HepG2 (cell line): ENCODE data around the gene CA14. TPM values are rescaled to one million over a fixed set of nuclear protein-coding genes. Genes with fewer than 3 reads are reported as not detected.
A peak's percentile ranks its signal among the peaks of the same experiment; 100 is the strongest.

Source experiments
- CAMTA2 ChIP-seq: sonication (generic); formaldehyde crosslinking; IDR thresholded peaks from 2 replicates; pipeline ENCODE4 v1.4.0; 2020; ENCODE audit warnings: mild to moderate bottlenecking, missing genetic modification reagents, borderline replicate concordance
- GLI4 ChIP-seq: sonication (generic); formaldehyde crosslinking; IDR thresholded peaks from 2 replicates; pipeline ENCODE4 v1.5.1; 2020; ENCODE audit warnings: missing genetic modification reagents, mild to moderate bottlenecking, moderate library complexity, borderline replicate concordance
- GZF1 ChIP-seq: sonication (generic); formaldehyde crosslinking; IDR thresholded peaks from 2 replicates; pipeline ENCODE4 v1.5.1; 2020; ENCODE audit warnings: mild to moderate bottlenecking, missing genetic modification reagents
- HNRNPL ChIP-seq: fragments of 200-400 bp; formaldehyde crosslinking; IDR thresholded peaks from 2 replicates; pipeline ENCODE4 v1.6.1; 2017; ENCODE audit warnings: mild to moderate bottlenecking, low read depth, low read length
- HOXA9 ChIP-seq: sonication (generic); formaldehyde crosslinking; IDR thresholded peaks from 2 replicates; pipeline ENCODE4 v1.8.1; 2022; ENCODE audit warnings: missing genetic modification reagents, mild to moderate bottlenecking, moderate library complexity, borderline replicate concordance
- KLF12 ChIP-seq: sonication (generic); formaldehyde crosslinking; IDR thresholded peaks from 2 replicates; pipeline ENCODE4 v1.4.0; 2020; ENCODE audit warnings: missing genetic modification reagents, borderline replicate concordance
- MAFG ChIP-seq: sonication (generic); formaldehyde crosslinking; IDR thresholded peaks from 2 replicates; pipeline ENCODE4 v1.5.1; 2020; ENCODE audit warnings: mild to moderate bottlenecking, missing genetic modification reagents
- MAZ ChIP-seq, 2 experiments: sonication (generic) in 1 of 2; formaldehyde crosslinking in 1 of 2; IDR thresholded peaks; 2 replicates each; pipeline versions ENCODE4 v1.5.0 to v1.6.1; 2012 to 2020; ENCODE audit warnings: low read depth in 2 of 2, mild to moderate bottlenecking in 2 of 2, borderline replicate concordance in 1 of 2, improper control_type of control experiment in 1 of 2, low read length in 1 of 2, missing genetic modification reagents in 1 of 2, moderate library complexity in 1 of 2
- MBNL3 ChIP-seq: fragments of 250-450 bp; sonication (Bioruptor Pico); conservative IDR thresholded peaks from 2 replicates; pipeline ENCODE4 v1.8.0; 2022; ENCODE audit warnings: mild to moderate bottlenecking, inconsistent platforms
- NPAS2 ChIP-seq: sonication (generic); formaldehyde crosslinking; IDR thresholded peaks from 2 replicates; pipeline ENCODE4 v1.8.0; 2022; ENCODE audit warnings: mild to moderate bottlenecking, missing genetic modification reagents, borderline replicate concordance
- NR2C2 ChIP-seq: sonication (generic); formaldehyde crosslinking; IDR thresholded peaks from 2 replicates; pipeline ENCODE4 v1.4.0; 2020; ENCODE audit warnings: missing genetic modification reagents, mild to moderate bottlenecking, moderate library complexity, borderline replicate concordance
- PAF1 ChIP-seq: IDR thresholded peaks from 2 replicates; pipeline ENCODE4 v1.6.1; 2016; ENCODE audit warnings: missing genetic modification reagents, missing compliant biosample characterization
- RARG ChIP-seq: sonication (generic); formaldehyde crosslinking; IDR thresholded peaks from 2 replicates; pipeline ENCODE4 v1.4.0; 2020; ENCODE audit warnings: low read depth, mild to moderate bottlenecking, missing genetic modification reagents
- RFX3 ChIP-seq: IDR thresholded peaks from 2 replicates; pipeline ENCODE4 v1.6.1; 2016; ENCODE audit warnings: missing biosample characterization, missing genetic modification reagents
- TMF1 ChIP-seq: sonication (generic); formaldehyde crosslinking; IDR thresholded peaks from 2 replicates; pipeline ENCODE4 v1.8.1; 2022; ENCODE audit warnings: low read depth, missing genetic modification reagents
- ZNF205 ChIP-seq: IDR thresholded peaks from 2 replicates; pipeline ENCODE4 v1.6.1; 2018; ENCODE audit warnings: missing biosample characterization, missing genetic modification reagents
- ZNF326 ChIP-seq: sonication (generic); formaldehyde crosslinking; IDR thresholded peaks from 2 replicates; pipeline ENCODE4 v1.4.0; 2020; ENCODE audit warnings: missing genetic modification reagents, borderline replicate concordance
- ZNF333 ChIP-seq: sonication (generic); formaldehyde crosslinking; IDR thresholded peaks from 2 replicates; pipeline ENCODE4 v1.4.0; 2020; ENCODE audit warnings: mild to moderate bottlenecking, missing genetic modification reagents, borderline replicate concordance
- ZNF335 ChIP-seq: sonication (generic); formaldehyde crosslinking; IDR thresholded peaks from 2 replicates; pipeline ENCODE4 v1.4.0; 2020; ENCODE audit warnings: missing genetic modification reagents
- ZNF441 ChIP-seq: sonication (generic); formaldehyde crosslinking; IDR thresholded peaks from 2 replicates; pipeline ENCODE4 v1.7.0; 2021; ENCODE audit warnings: missing genetic modification reagents, borderline replicate concordance
- ZNF598 ChIP-seq: sonication (generic); formaldehyde crosslinking; IDR thresholded peaks from 2 replicates; pipeline ENCODE4 v1.5.1; 2020; ENCODE audit warnings: mild to moderate bottlenecking, missing genetic modification reagents, borderline replicate concordance
- ZNF788 ChIP-seq: sonication (generic); formaldehyde crosslinking; IDR thresholded peaks from 2 replicates; pipeline ENCODE4 v1.5.0; 2020; ENCODE audit warnings: mild to moderate bottlenecking, missing genetic modification reagents, borderline replicate concordance
- polyA plus RNA-seq, 8 experiments: library from polyadenylated mRNA; depleted of rRNA in 3 of 8; stranded (reverse) in 7 of 8; unstranded in 1 of 8; fragments of >200 nt; fragmentation: Illumina TruSeq in 4 of 8; extraction: Trizol in 4 of 8; gene quantifications; 2 replicates each; pipeline versions ENCODE4 v1.2.1 to v1.2.3, GENCODE V29; 2011 to 2016; ENCODE audit warnings: low read depth in 4 of 8, missing spikeins in 1 of 8, mixed read lengths in 1 of 8; ENCODE audit not compliant: insufficient read depth in 1 of 8
- total RNA-seq, 5 experiments: library from RNA; depleted of rRNA; stranded (reverse); fragments of >200 nt; fragmentation: Illumina TruSeq; extraction: Trizol; gene quantifications; 2 replicates each; pipeline ENCODE4 v1.2.3, GENCODE V29; 2016; ENCODE audit warnings: low read depth in 1 of 5
- TF ChIP-seq, protein P1 (sequence below): sonication (generic); formaldehyde crosslinking; IDR thresholded peaks from 2 replicates; pipeline ENCODE4 v1.5.0; 2020; ENCODE audit warnings: missing genetic modification reagents
- TF ChIP-seq, protein P2 (sequence below): sonication (generic); formaldehyde crosslinking; IDR thresholded peaks from 2 replicates; pipeline ENCODE4 v1.8.1; 2023; ENCODE audit warnings: mild to moderate bottlenecking, missing genetic modification reagents
- TF ChIP-seq, protein P3 (sequence below): sonication (generic); formaldehyde crosslinking; IDR thresholded peaks from 2 replicates; pipeline ENCODE4 v1.4.0; 2020; ENCODE audit warnings: missing genetic modification reagents
- TF ChIP-seq, protein P4 (sequence below): sonication (generic); formaldehyde crosslinking; IDR thresholded peaks from 2 replicates; pipeline ENCODE4 v1.4.0; 2020; ENCODE audit warnings: missing genetic modification reagents, borderline replicate concordance

The CA14 gene
- total and polyA plus RNA-seq, 2 of the 13 experiments (the other 11 are each of a cell fraction or from before 2014, with no cell fraction given) = 2.4 to 8.5 TPM

DNA sequence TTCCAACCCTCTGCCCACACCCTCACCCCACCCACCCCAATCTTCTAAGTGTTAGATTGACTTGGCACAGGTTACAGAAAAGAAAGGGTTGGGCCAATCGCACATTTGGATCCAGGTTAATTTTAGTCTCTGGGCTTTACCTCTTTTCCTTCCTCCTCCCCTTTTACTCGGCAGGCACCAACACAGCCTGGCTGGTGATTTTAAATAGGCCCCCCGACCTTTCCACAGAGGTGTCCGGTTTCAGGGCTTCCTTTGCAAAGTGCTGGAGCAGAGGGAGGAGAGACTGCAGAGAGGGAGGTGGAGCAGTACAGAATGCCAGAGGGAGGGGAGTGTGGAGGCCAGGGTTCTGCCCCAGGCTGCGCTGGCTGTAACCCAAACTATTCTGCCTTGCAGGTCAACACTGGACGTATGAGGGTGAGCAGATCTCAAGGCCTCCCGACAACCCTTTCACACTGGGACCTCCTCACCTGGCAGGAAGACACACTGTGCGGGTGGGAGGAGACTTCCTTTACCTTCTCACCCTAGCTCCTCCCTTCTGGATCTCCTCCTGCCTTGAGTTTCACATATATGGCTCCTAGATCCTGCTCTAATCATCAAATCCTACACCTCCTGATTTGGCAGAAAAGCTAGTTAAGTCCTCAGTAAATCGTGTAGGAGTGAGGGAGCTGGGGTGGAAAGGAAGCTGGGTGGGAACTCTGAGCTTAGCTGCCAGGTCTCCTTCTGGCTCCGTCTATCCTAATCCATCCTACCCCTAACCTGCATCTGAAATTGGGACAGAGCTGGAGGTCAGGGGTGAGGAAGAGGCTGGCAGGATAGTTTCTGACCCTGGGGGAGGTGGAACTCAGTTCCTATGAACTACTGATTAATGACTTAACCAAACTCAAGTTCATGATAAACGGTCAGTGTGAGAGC, 2.4 kb downstream of the CA14 start (continued):
- no peak for TF ChIP-seq CAMTA2 (CRISPR knock-in tag)
- TF ChIP-seq, protein P1, sequence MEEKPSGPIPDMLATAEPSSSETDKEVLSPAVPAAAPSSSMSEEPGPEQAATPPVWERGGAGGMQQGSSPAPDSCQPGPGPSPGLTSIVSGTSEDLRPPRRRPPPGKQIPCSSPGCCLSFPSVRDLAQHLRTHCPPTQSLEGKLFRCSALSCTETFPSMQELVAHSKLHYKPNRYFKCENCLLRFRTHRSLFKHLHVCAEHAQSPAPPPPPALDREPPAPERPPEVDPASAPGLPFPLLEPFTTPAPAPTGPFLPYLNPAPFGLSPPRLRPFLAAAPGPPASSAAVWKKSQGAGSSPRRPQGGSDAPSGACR (CRISPR knock-in tag) = no peak
- TF ChIP-seq HNRNPL = no peak
- no peak for TF ChIP-seq NR2C2 (CRISPR knock-in tag)
- TF ChIP-seq HOXA9 (CRISPR knock-in tag) = no peak
- TF ChIP-seq PAF1 (CRISPR knock-in tag) = no peak
- no peak for TF ChIP-seq KLF12
- TF ChIP-seq RFX3 = no peak
- peak; percentile 49; the same call in 1 of the 2 replicates for TF ChIP-seq ZNF788 (CRISPR knock-in tag)
- TF ChIP-seq, protein P2, sequence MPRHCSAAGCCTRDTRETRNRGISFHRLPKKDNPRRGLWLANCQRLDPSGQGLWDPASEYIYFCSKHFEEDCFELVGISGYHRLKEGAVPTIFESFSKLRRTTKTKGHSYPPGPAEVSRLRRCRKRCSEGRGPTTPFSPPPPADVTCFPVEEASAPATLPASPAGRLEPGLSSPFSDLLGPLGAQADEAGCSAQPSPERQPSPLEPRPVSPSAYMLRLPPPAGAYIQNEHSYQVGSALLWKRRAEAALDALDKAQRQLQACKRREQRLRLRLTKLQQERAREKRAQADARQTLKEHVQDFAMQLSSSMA (CRISPR knock-in tag) = no peak
- no peak for TF ChIP-seq ZNF335 (CRISPR knock-in tag)
- TF ChIP-seq, protein P3, sequence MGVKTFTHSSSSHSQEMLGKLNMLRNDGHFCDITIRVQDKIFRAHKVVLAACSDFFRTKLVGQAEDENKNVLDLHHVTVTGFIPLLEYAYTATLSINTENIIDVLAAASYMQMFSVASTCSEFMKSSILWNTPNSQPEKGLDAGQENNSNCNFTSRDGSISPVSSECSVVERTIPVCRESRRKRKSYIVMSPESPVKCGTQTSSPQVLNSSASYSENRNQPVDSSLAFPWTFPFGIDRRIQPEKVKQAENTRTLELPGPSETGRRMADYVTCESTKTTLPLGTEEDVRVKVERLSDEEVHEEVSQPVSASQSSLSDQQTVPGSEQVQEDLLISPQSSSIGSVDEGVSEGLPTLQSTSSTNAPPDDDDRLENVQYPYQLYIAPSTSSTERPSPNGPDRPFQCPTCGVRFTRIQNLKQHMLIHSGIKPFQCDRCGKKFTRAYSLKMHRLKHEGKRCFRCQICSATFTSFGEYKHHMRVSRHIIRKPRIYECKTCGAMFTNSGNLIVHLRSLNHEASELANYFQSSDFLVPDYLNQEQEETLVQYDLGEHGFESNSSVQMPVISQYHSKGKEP (CRISPR knock-in tag) = no peak
- TF ChIP-seq ZNF598 = no peak
- TF ChIP-seq ZNF333 (CRISPR knock-in tag) = no peak
- TF ChIP-seq ZNF326 (CRISPR knock-in tag) = no peak
- TF ChIP-seq NPAS2 = no peak
- no peak for TF ChIP-seq TMF1 (CRISPR knock-in tag)
- TF ChIP-seq RARG (CRISPR knock-in tag) = no peak
- no peak for TF ChIP-seq GZF1 (CRISPR knock-in tag)
- TF ChIP-seq ZNF205 (CRISPR knock-in tag) = no peak
- TF ChIP-seq ZNF441 (CRISPR knock-in tag) = no peak
- TF ChIP-seq MAFG (CRISPR knock-in tag) = no peak
- no peak for TF ChIP-seq GLI4 (CRISPR knock-in tag)
- TF ChIP-seq, protein P4, sequence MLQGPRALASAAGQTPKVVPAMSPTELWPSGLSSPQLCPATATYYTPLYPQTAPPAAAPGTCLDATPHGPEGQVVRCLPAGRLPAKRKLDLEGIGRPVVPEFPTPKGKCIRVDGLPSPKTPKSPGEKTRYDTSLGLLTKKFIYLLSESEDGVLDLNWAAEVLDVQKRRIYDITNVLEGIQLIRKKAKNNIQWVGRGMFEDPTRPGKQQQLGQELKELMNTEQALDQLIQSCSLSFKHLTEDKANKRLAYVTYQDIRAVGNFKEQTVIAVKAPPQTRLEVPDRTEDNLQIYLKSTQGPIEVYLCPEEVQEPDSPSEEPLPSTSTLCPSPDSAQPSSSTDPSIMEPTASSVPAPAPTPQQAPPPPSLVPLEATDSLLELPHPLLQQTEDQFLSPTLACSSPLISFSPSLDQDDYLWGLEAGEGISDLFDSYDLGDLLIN = no peak
- TF ChIP-seq MAZ (IDR thresholded peaks at IDR 0.05; ENCODE audit: borderline replicate concordance, low read depth, low read length) = no peak
- no peak for TF ChIP-seq MAZ (CRISPR knock-in tag; IDR thresholded peaks at IDR 0.05; ENCODE audit: low read depth)
- no peak for TF ChIP-seq MBNL3 (CRISPR knock-in tag)
